Bone marrow (tissue), 2 donors: Measurements from ENCODE around the gene CWH43.
"Not testable (repeated sequence)": the region's sequence is repeated elsewhere in the genome, so short reads cannot be mapped to it uniquely, and the experiment has no call there.

Experiments used
- DNase-seq, 2 donors: peaks; one replicate each; lab custom pipeline; 2025; lab: John Stamatoyannopoulos, UW

CWH43 gene

DNA sequence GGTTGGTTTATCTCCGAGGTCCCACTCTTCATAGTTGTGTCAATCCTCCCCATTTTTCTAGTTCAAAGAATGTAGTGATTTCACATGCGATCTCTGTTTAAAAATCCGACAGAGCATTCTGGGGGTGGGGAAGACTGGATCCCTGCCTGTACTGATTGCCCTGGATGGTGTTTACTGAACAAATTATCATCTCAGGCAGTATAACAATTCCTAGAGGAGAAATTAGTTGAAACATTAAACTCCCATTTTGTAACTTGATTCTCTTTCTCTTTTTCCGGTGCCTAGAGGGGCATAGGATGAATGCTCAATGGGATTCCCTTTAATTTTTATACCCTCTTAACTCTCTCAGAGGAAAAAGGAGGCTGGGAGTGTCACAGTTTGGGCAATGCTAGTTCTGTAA is 10.0 kb upstream of the CWH43 start:
- DNase-seq, result no peak

GRCh38 chr4:48979914-48980579 is 6.0 kb upstream of the CWH43 start:
- no peak for DNase-seq

GRCh38 chr4:48984005-48984404 is 2.1 kb upstream of the CWH43 start:
- not testable (repeated sequence) for DNase-seq

DNA sequence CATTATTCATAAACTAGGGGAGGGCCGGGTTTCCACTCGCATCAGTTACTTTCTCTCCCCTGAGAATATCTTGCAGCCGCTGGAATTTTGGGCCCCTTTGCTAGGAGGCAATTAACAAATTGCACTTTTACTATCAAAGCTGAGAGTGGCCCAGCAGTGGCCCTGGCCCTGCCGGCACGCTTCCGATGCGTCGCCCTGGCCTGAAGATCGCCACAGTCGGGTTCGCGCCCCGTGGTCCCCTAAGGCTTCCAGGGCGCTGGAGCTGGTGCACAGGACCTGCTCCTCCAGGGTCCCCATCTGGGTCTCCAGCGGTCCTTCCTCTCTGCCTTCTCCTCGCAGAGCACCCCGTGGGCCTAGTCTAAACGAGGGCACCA is 486 bp upstream of the CWH43 start:
- DNase-seq, result no peak

GRCh38 chr4:48986654-48987164 is 634 bp downstream of the CWH43 start:
- DNase-seq, result no peak

GRCh38 chr4:48989461-48990203 is 3.6 kb downstream of the CWH43 start:
- no peak for DNase-seq

DNA sequence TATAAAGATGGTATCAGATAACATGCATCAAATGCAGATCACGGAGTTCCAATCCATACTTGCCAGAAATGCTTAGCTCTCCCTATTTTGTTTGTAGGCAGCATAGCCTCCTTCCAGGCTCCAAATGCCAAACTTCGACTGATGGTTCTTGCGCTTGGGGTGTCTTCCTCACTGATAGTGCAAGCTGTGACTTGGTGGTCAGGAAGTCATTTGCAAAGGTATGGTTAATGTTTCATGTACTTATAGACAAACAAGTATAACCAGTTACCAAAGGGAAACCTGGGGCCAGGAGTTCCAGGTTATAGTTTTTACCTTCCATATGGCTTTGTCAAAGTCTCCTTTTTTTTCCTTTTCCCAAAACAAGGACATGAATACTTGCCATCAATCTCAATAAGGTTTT is 5.3 kb downstream of the CWH43 start:
- no peak for DNase-seq

GRCh38 chr4:48997962-48998361 is 11.9 kb downstream of the CWH43 start:
- DNase-seq, result no peak

DNA sequence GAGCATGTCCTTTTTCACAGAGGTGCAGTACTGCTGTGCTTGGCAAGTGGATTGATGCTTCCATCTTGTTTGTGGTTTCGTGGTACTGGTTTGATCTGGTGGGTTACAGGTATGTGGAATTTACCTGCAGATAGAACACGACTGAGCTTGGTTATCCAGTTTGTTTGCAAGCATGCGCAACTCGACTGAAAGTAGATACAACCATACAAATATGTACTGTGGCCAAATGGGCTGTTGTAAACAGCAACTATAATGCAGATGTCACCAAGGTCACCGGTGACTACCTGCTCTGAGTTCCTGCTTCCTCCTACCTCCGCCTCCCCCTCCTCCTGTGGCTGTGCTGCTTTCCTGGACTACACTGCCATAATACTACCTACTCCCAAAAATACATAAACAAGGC is 12.4 kb downstream of the CWH43 start:
- DNase-seq, result no peak

GRCh38 chr4:49000806-49001205 is 14.7 kb downstream of the CWH43 start:
- DNase-seq, result no peak

- DNase-seq, result no peak
Observed at GRCh38 chr4:49002931-49003330, 16.9 kb downstream of the CWH43 start.

- no peak for DNase-seq
Observed at GRCh38 chr4:49018718-49019295, 32.7 kb downstream of the CWH43 start.

DNA sequence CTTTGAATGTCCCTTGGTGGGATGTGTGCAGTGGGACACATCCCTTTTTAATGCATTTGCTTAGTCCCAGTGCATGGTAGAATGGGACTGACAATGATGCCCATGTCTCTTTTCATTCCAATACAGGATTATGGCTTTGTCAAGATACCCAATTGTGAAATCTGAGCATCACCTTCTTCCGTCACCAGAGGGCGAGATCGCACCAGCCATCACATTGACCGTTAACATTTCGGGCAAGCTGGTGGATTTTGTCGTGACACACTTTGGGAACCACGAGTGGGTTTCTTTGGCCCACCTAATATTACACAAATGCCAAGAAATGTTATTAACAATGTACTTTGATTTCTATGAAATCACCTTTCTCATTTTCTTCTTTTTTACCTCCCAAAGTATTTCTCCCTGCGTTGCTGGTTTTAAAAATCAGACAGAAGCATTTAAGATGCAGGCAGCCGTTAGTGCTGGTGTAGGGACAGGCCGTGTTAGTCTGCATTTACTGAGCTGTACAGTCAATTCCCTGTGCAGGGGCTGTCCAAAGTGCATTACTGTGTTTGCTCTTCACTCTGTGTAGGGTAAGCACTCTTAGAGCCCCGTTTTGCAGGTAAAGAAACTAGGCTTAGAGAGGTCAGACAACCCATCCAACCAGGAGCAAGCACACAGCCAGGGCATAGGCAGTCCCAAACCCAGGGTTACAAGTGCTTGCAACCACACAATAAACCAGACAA is 46.5 kb downstream of the CWH43 start:
- DNase-seq, result no peak

DNA sequence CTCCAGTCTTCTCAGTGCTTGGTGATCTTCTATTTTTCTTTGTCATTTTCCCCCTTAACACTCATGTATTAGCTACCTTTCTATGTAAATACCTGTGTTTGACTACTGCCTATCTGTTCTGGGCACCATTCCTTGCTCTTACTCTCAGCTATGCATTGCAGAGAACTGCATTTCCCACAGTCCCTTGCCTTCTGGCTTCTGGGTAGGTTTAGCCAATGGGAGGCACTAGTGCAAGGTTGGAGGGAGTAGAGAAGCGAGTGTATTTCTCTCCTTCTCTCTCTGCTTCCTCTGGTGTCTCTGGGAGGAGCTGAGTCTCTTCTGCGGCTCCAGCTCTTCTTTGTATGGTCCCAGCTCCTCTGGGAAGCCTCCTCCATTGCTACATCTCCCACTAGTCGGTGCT is 50.5 kb downstream of the CWH43 start:
- no peak for DNase-seq

- no peak for DNase-seq
Observed at GRCh38 chr4:49044270-49044669, 58.2 kb downstream of the CWH43 start.

DNA sequence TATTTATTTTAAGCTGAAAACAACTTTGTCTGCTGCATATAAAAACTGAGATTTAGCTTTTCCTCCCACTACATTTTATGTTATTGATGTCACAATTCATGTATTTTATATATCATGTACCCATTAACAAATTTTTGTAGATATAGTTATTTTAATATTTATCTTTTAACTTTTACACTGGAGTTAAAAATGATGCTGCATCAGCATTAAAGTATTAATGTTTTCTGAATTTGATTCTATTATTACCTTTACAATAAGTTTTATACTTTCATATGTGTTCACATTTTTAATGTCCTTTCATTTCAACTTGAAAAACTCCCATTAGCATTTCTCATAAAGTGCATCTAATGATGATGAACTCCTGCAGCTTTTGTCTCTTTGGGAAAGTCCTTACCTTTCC is 72.2 kb downstream of the CWH43 start:
- no peak for DNase-seq

GRCh38 chr4:49063670-49064069 is 77.6 kb downstream of the CWH43 start:
- no peak for DNase-seq

GRCh38 chr4:49072196-49072595 is 86.1 kb downstream of the CWH43 start:
- not testable (repeated sequence) for DNase-seq

DNA sequence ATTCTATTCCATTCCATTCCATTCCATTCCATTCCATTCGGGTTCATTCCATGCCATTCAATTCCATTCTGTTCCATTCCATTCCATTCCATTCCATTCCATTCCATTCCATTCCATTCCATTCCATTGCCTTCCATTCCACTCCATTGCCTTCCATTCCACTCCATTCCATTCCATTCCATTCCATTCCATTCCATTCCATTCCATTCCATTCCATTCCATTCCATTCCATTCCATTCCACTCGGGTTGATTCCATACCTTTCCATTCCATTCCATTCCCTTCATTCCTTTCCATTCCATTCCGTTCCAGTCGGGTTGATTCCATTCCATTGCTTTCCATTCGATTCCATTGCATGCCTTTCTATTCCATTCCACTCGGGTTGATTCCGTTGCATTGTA is 105.8 kb downstream of the CWH43 start:
- DNase-seq, result not testable (repeated sequence)

GRCh38 chr4:49092608-49093135 is 106.6 kb downstream of the CWH43 start:
- not testable (repeated sequence) for DNase-seq

- DNase-seq, result not testable (repeated sequence)
Observed at GRCh38 chr4:49096215-49096614, 110.1 kb downstream of the CWH43 start.

DNA sequence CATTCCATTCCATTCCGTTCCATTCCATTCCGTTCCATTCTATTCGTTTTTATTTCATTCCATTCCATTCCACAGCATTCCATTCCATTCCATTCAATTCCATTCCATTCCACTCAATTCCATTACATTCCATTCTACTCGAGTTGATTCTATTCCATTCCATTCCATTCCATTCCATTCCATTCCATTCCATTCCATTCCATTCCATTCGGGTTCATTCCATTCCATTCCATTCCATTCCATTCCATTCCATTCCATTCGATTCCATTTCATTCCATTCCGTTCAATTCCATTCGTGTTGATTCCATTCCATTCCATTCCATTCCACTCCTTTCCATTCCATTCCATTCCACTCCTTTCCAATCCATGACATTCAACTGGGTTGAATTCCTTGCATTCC is 110.6 kb downstream of the CWH43 start:
- DNase-seq, result not testable (repeated sequence)
